Activated naive CD8-positive, alpha-beta T cell treated with anti-CD3 and anti-CD28 coated beads for 36 hours (primary cell): ENCODE results near the gene NDUFB10. TPM values are rescaled to one million over a fixed set of nuclear protein-coding genes. Genes with fewer than 3 reads are reported as not detected.

Experiments
- DNase-seq: peaks from one replicate; pipeline ENCODE4 v3.0.0; 2021
- H3K27ac Mint-ChIP-seq: one replicate; pipeline ENCODE4 v1.8.0; 2022; ENCODE audit warnings: mild to moderate bottlenecking, moderate library complexity, mixed read lengths
- H3K27me3 Mint-ChIP-seq: one replicate; pipeline ENCODE4 v1.8.0; 2022; ENCODE audit warnings: mild to moderate bottlenecking, mixed read lengths
- H3K36me3 Mint-ChIP-seq: one replicate; pipeline ENCODE4 v1.8.0; 2021; ENCODE audit warnings: mild to moderate bottlenecking, mixed read lengths
- H3K4me1 Mint-ChIP-seq: one replicate; pipeline ENCODE4 v1.8.0; 2021; ENCODE audit warnings: mixed read lengths
- H3K4me3 Mint-ChIP-seq: one replicate; pipeline ENCODE4 v1.8.0; 2022; ENCODE audit warnings: mild to moderate bottlenecking, moderate library complexity, mixed read lengths
- H3K9me3 Mint-ChIP-seq: one replicate; pipeline ENCODE4 v1.8.0; 2022; ENCODE audit warnings: mixed read lengths
- total RNA-seq, 2 experiments: library from RNA; stranded (reverse); gene quantifications; one replicate each; pipeline ENCODE4 v1.2.3, GENCODE V29; 2021

The NDUFB10 gene
- total RNA-seq, 2 experiments from 2014 or later: 138 to 141 TPM

GRCh38 chr16:1968146-1968953, 9.0 kb downstream of the NDUFB10 start:
- Mint-ChIP-seq H3K27ac (no peak overlapping the region), H3K4me1 (peaks cover 25% of the 10 kb centered on the region), H3K4me3 (no peak overlapping the region), H3K36me3 (peaks cover 35% of the 10 kb centered on the region), H3K27me3 (peaks cover 8% of the 10 kb centered on the region), H3K9me3 (no peaks in the 10 kb centered on the region)
- no peak for DNase-seq

- Mint-ChIP-seq H3K36me3 (peaks cover 28% of the 10 kb centered on the region), H3K27ac (peak within 1 kb of the TSS; percentile 92)
- peak; percentile 98 for DNase-seq
Observed at GRCh38 chr16:1971796-1972489, 12.6 kb downstream of the NDUFB10 start, which contains the start of gene TBL3. TBL3 (plus strand) TSS chr16:1972053; CDS start chr16:1972165, 112 bp downstream.

GRCh38 chr16:1972490-1972877, 13.1 kb downstream of the NDUFB10 start:
- Mint-ChIP-seq H3K4me3 (peak overlapping the region; percentile 88), H3K9me3 (no peaks in the 10 kb centered on the region), H3K36me3 (peaks cover 30% of the 10 kb centered on the region), H3K27ac (peak overlapping the region; percentile 92), H3K4me1 (peaks cover 16% of the 10 kb centered on the region), H3K27me3 (no peaks in the 10 kb centered on the region)
- DNase-seq: no peak

More at GRCh38 chr16:1971796-1972489, 12.6 kb downstream of the NDUFB10 start, which contains the start of gene TBL3:
- H3K4me3 Mint-ChIP-seq: peak within 1 kb of the TSS; percentile 88
- no peaks in the 10 kb centered on the region for H3K9me3 Mint-ChIP-seq
- H3K4me1 Mint-ChIP-seq: peaks cover 17% of the 10 kb centered on the region
- no peaks in the 10 kb centered on the region for H3K27me3 Mint-ChIP-seq

GRCh38 chr16:1973461-1974156, 14.3 kb downstream of the NDUFB10 start:
- Mint-ChIP-seq H3K36me3 (peaks cover 36% of the 10 kb centered on the region), H3K4me1 (peaks cover 16% of the 10 kb centered on the region), H3K4me3 (peak overlapping the region; percentile 88), H3K27ac (no peak overlapping the region), H3K27me3 (no peaks in the 10 kb centered on the region), H3K9me3 (no peaks in the 10 kb centered on the region)
- no peak for DNase-seq

- H3K4me3 Mint-ChIP-seq: no peak overlapping the region
- no peak overlapping the region for H3K27ac Mint-ChIP-seq
- H3K27me3 Mint-ChIP-seq: no peaks in the 10 kb centered on the region
- peaks cover 16% of the 10 kb centered on the region for H3K4me1 Mint-ChIP-seq
- no peak for DNase-seq
- H3K36me3 Mint-ChIP-seq: peaks cover 37% of the 10 kb centered on the region
- H3K9me3 Mint-ChIP-seq: no peaks in the 10 kb centered on the region
Observed at GRCh38 chr16:1974157-1975070, 15.1 kb downstream of the NDUFB10 start.

- H3K27ac Mint-ChIP-seq: no peak overlapping the region
- no peaks in the 10 kb centered on the region for H3K9me3 Mint-ChIP-seq
- H3K4me1 Mint-ChIP-seq: peaks cover 16% of the 10 kb centered on the region
- no peak overlapping the region for H3K4me3 Mint-ChIP-seq
- H3K36me3 Mint-ChIP-seq: peaks cover 37% of the 10 kb centered on the region
- H3K27me3 Mint-ChIP-seq: peaks cover 4% of the 10 kb centered on the region
- DNase-seq: no peak
Observed at GRCh38 chr16:1975432-1976215, 16.3 kb downstream of the NDUFB10 start.

- peaks cover 37% of the 10 kb centered on the region for H3K36me3 Mint-ChIP-seq
- H3K27ac Mint-ChIP-seq: no peak overlapping the region
- no peak for DNase-seq
- H3K4me1 Mint-ChIP-seq: peaks cover 15% of the 10 kb centered on the region
- H3K27me3 Mint-ChIP-seq: peaks cover 9% of the 10 kb centered on the region
- H3K4me3 Mint-ChIP-seq: no peak overlapping the region
- no peaks in the 10 kb centered on the region for H3K9me3 Mint-ChIP-seq
Observed at GRCh38 chr16:1976216-1976520, 16.8 kb downstream of the NDUFB10 start.

GRCh38 chr16:1976951-1977874, 17.9 kb downstream of the NDUFB10 start:
- Mint-ChIP-seq H3K36me3 (peaks cover 34% of the 10 kb centered on the region), H3K27me3 (peaks cover 20% of the 10 kb centered on the region), H3K4me1 (peaks cover 16% of the 10 kb centered on the region)

GRCh38 chr16:1977875-1978268, 18.5 kb downstream of the NDUFB10 start:
- no peak for DNase-seq
- H3K27ac Mint-ChIP-seq: no peak overlapping the region
- peaks cover 29% of the 10 kb centered on the region for H3K36me3 Mint-ChIP-seq
- H3K9me3 Mint-ChIP-seq: no peaks in the 10 kb centered on the region
- peaks cover 26% of the 10 kb centered on the region for H3K27me3 Mint-ChIP-seq
- no peak overlapping the region for H3K4me3 Mint-ChIP-seq
- H3K4me1 Mint-ChIP-seq: peaks cover 13% of the 10 kb centered on the region

More at GRCh38 chr16:1976951-1977874, 17.9 kb downstream of the NDUFB10 start:
- no peak overlapping the region for H3K27ac Mint-ChIP-seq
- DNase-seq: no peak
- H3K4me3 Mint-ChIP-seq: no peak overlapping the region
- H3K9me3 Mint-ChIP-seq: no peaks in the 10 kb centered on the region

- H3K27me3 Mint-ChIP-seq: peaks cover 31% of the 10 kb centered on the region
- no peak overlapping the region for H3K4me3 Mint-ChIP-seq
- peaks cover 11% of the 10 kb centered on the region for H3K4me1 Mint-ChIP-seq
- peaks cover 23% of the 10 kb centered on the region for H3K36me3 Mint-ChIP-seq
- H3K9me3 Mint-ChIP-seq: no peaks in the 10 kb centered on the region
- no peak for DNase-seq
- H3K27ac Mint-ChIP-seq: no peak overlapping the region
Observed at GRCh38 chr16:1978476-1979120, 19.3 kb downstream of the NDUFB10 start.

- H3K36me3 Mint-ChIP-seq: peaks cover 23% of the 10 kb centered on the region
- DNase-seq: peak; percentile 49
- H3K4me3 Mint-ChIP-seq: no peak overlapping the region
- no peaks in the 10 kb centered on the region for H3K9me3 Mint-ChIP-seq
- H3K27ac Mint-ChIP-seq: no peak overlapping the region
- H3K4me1 Mint-ChIP-seq: peaks cover 11% of the 10 kb centered on the region
- peaks cover 31% of the 10 kb centered on the region for H3K27me3 Mint-ChIP-seq
Observed at GRCh38 chr16:1979271-1980029, 20.1 kb downstream of the NDUFB10 start.
